Measurements from ENCODE around the gene CDH4. TPM values are rescaled to one million over a fixed set of nuclear protein-coding genes. Genes with fewer than 3 reads are reported as not detected.

CDH4 gene
- total and polyA plus RNA-seq, 2 donors (not counting 3 experiments of a cell fraction or from before 2014, with no cell fraction given): 0.17 to 0.51 TPM

DNA sequence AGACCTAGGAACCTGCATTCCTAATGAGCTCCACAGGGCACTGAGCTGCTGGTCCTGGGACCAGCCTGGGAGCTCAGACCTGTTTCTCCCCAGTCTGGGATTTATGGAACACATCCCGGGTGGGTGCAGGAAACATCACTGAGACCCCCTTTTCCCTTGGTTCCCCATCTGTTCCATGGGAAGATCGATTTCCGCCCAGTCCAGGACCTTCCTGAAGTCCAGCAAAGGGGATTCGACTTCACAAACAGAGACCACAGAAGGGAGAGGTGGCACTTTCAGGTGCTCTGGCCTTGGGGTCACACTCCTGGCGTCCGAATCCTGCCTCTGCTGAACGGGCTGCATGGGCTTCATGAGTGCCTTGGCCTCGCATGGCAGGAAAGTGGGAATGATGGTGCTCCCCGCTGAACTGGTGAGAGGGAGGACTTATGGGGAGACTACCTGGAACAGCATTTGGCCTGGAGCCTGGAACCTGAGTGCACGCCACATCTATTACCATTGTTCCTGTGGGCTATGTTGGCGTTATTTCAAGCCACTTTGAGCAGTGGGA lies 517.3 kb downstream of the CDH4 start:
- no peak overlapping the region for H2AFZ ChIP-seq (ENCODE audit: low read depth, low read length)
- ChIA-PET POLR2A (no interaction called here), CTCF (no interaction called here)
- TF ChIP-seq POLR2AphosphoS5 (IDR thresholded peaks at IDR 0.05; ENCODE audit: insufficient read depth, low read depth, low read length) (no peak), GATA2 (IDR thresholded peaks at IDR 0.05; ENCODE audit: insufficient read depth, insufficient read length, low read depth, low read length) (no peak), MYC (IDR thresholded peaks at IDR 0.05; ENCODE audit: low read depth, low read length) (no peak), POLR2A (IDR thresholded peaks at IDR 0.05; ENCODE audit: low read depth, low read length) (no peak), EZH2 (IDR thresholded peaks at IDR 0.05; ENCODE audit: borderline replicate concordance, low read depth, low read length, severe bottlenecking) (no peak), JUN (IDR thresholded peaks at IDR 0.05; ENCODE audit: borderline replicate concordance, insufficient read depth, insufficient read length, low read depth) (no peak), FOS (IDR thresholded peaks at IDR 0.05; ENCODE audit: borderline replicate concordance, insufficient read depth, low read length) (no peak)
- TF ChIP-seq, protein P1, sequence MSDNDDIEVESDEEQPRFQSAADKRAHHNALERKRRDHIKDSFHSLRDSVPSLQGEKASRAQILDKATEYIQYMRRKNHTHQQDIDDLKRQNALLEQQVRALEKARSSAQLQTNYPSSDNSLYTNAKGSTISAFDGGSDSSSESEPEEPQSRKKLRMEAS (IDR thresholded peaks at IDR 0.05; ENCODE audit: insufficient read depth, insufficient read length): no peak
- TF ChIP-seq, protein P2, sequence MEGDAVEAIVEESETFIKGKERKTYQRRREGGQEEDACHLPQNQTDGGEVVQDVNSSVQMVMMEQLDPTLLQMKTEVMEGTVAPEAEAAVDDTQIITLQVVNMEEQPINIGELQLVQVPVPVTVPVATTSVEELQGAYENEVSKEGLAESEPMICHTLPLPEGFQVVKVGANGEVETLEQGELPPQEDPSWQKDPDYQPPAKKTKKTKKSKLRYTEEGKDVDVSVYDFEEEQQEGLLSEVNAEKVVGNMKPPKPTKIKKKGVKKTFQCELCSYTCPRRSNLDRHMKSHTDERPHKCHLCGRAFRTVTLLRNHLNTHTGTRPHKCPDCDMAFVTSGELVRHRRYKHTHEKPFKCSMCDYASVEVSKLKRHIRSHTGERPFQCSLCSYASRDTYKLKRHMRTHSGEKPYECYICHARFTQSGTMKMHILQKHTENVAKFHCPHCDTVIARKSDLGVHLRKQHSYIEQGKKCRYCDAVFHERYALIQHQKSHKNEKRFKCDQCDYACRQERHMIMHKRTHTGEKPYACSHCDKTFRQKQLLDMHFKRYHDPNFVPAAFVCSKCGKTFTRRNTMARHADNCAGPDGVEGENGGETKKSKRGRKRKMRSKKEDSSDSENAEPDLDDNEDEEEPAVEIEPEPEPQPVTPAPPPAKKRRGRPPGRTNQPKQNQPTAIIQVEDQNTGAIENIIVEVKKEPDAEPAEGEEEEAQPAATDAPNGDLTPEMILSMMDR (IDR thresholded peaks at IDR 0.05; ENCODE audit: extremely low read depth in 1 of 2, insufficient read depth in 1 of 2, low read depth in 1 of 2, low read length in 2 of 2): no peak
- H3K4me1 ChIP-seq (ENCODE audit: control insufficient read depth, extremely low read depth, insufficient read depth, low read length): no peaks in the 10 kb centered on the region
- FAIRE-seq (no peak), DNase-seq (ENCODE audit: low read depth, low spot score) (no peak)
- H3K27me3 ChIP-seq (ENCODE audit: control insufficient read depth in 2 of 2, insufficient read depth in 2 of 2, low read length in 2 of 2): no peaks in the 10 kb centered on the region
- H3K79me2 ChIP-seq (ENCODE audit: control insufficient read depth, insufficient read depth, low read length): no peaks in the 10 kb centered on the region
- no peaks in the 10 kb centered on the region for H4K20me1 ChIP-seq (replicated peaks; ENCODE audit: control insufficient read depth, extremely low read depth, insufficient read depth, low read length)
- no peak overlapping the region for H3K9ac ChIP-seq (replicated peaks; ENCODE audit: extremely low read depth, insufficient read depth, low read length)
- no TSS peak for BruUV-seq (replicated peaks)
- intact Hi-C loops (cut with micrococcal nuclease) (no loop called here), dilution Hi-C loops (cut with MboI; ENCODE audit: extremely low pct_ligation_motif_present, low sequenced_read_pairs) (no loop called here)
- no peaks in the 10 kb centered on the region for H3K9me3 ChIP-seq (replicated peaks; ENCODE audit: control insufficient read depth, insufficient read depth, low read length)
- H3K4me2 ChIP-seq (ENCODE audit: insufficient read depth, low read length): no peak overlapping the region
- H3K36me3 ChIP-seq (ENCODE audit: control insufficient read depth in 2 of 2, extremely low read depth in 1 of 2, insufficient read depth in 2 of 2, low read length in 2 of 2): no peaks in the 10 kb centered on the region
- H3K27ac ChIP-seq (ENCODE audit: insufficient read depth, low read depth, low read length): no peak overlapping the region
- H3K9me1 ChIP-seq (replicated peaks; ENCODE audit: control insufficient read depth, extremely low read depth, insufficient read depth, low read length): no peaks in the 10 kb centered on the region
- no peak overlapping the region for H3K4me3 ChIP-seq (replicated peaks in 1 of 3; ENCODE audit: insufficient read depth in 1 of 3, low read depth in 1 of 3, low read length in 3 of 3)

All from endothelial cell of umbilical vein (primary cell).